ENCODE results near the gene FAM118A. TPM values are rescaled to one million over a fixed set of nuclear protein-coding genes. Genes with fewer than 3 reads are reported as not detected.

FAM118A gene
- total and polyA plus RNA-seq, 2 of the 8 experiments (the other 6 are each of a cell fraction or from before 2014, with no cell fraction given) = 8.5 to 18.6 TPM

- no peak overlapping the region for H3K9ac ChIP-seq (replicated peaks in 1 of 4; ENCODE audit: extremely low read depth in 1 of 4, low read depth in 3 of 4, low read length in 3 of 4)
- H3K27ac ChIP-seq (ENCODE audit: low read depth, low read length) = no peak overlapping the region
- H3K23ac ChIP-seq (ENCODE audit: insufficient read length) = no peak overlapping the region
- H3K4ac ChIP-seq (replicated peaks; ENCODE audit: insufficient read length, low read depth, low read length) = no peak overlapping the region
- H2BK120ac ChIP-seq (replicated peaks; ENCODE audit: low read depth, low read length) = no peak overlapping the region
- no peaks in the 10 kb centered on the region for H3K4me1 ChIP-seq (replicated peaks in 1 of 4; ENCODE audit: control insufficient read depth in 3 of 4, insufficient read depth in 4 of 4, low read length in 3 of 4)
- CTCF ChIA-PET (ENCODE audit: partially characterized antibody) = interaction anchor here (0.6 to 1.6 kb wide), 2 partner anchors 10 to 24 kb away, joined by 3 to 5 read pairs; no protein-coding TSS in a partner anchor
- no peaks in the 10 kb centered on the region for H3K27me3 ChIP-seq (replicated peaks in 1 of 4; ENCODE audit: control insufficient read depth in 3 of 4, extremely low read depth in 1 of 4, insufficient read depth in 3 of 4, low read length in 3 of 4)
- H3K14ac ChIP-seq (ENCODE audit: insufficient read length) = no peak overlapping the region
- no peak overlapping the region for H2AK5ac ChIP-seq (ENCODE audit: low read depth, low read length)
- DNase-seq (ENCODE audit: low read depth in 1 of 2, low spot score in 2 of 2) (no peak), FAIRE-seq (no peak)
- H3K4me2 ChIP-seq (ENCODE audit: insufficient read depth in 1 of 2, low read depth in 2 of 2, low read length in 2 of 2) = no peak overlapping the region
- no peaks in the 10 kb centered on the region for H3K79me2 ChIP-seq (ENCODE audit: control insufficient read depth in 1 of 2, insufficient read depth in 2 of 2, low read length in 2 of 2)
- H4K20me1 ChIP-seq (replicated peaks in 1 of 2; ENCODE audit: control insufficient read depth in 1 of 2, insufficient read depth in 2 of 2, low read length in 2 of 2) = no peaks in the 10 kb centered on the region
- H3K36me3 ChIP-seq (ENCODE audit: control insufficient read depth in 2 of 4, insufficient read depth in 4 of 4, low read length in 3 of 4) = peaks cover 0 to 19% (median 4%) of the 10 kb centered on the region in 4 experiments; a peak in 4 of 8 replicates
- no peak overlapping the region for H3K18ac ChIP-seq (ENCODE audit: extremely low read depth, low read length)
- no peak overlapping the region for H2BK15ac ChIP-seq (ENCODE audit: low read length)
- H2BK12ac ChIP-seq (ENCODE audit: low read depth, low read length) = no peak overlapping the region
- no peaks in the 10 kb centered on the region for H3K79me1 ChIP-seq (ENCODE audit: low read depth, low read length)
- no peak overlapping the region for H2AFZ ChIP-seq (ENCODE audit: low read length)
- no peak overlapping the region for H2BK5ac ChIP-seq (ENCODE audit: low read depth, low read length)
- POLR2A ChIA-PET (ENCODE audit: partially characterized antibody) = no interaction called here
- no peak overlapping the region for H4K91ac ChIP-seq (replicated peaks; ENCODE audit: insufficient read length, low read length)
- no peak overlapping the region for H4K8ac ChIP-seq (ENCODE audit: extremely low read depth, insufficient read depth, low read length)
- WGBS, 2 experiments (ENCODE audit: extremely low coverage in 1 of 2, insufficient coverage in 1 of 2, insufficient read length in 1 of 2, insufficient replicate concordance in 2 of 2, low coverage in 1 of 2, low lambda C conversion rate in 2 of 2, missing lambda C conversion rate in 1 of 2) = 88% methylated on average over 6 of the region's 6 CpGs; no CpG with 5 or more reads in 1 of the 2 experiments
- H2BK20ac ChIP-seq (ENCODE audit: low read length) = no peak overlapping the region
- no peaks in the 10 kb centered on the region for H3K9me3 ChIP-seq (ENCODE audit: insufficient read depth in 2 of 2, low read depth in 1 of 2, low read length in 1 of 2)
- H3K56ac ChIP-seq (replicated peaks; ENCODE audit: insufficient read length, low read depth, low read length) = no peak overlapping the region
- no peaks in the 10 kb centered on the region for H3K23me2 ChIP-seq (ENCODE audit: low read depth, low read length)
- no peak overlapping the region for H3K4me3 ChIP-seq (ENCODE audit: extremely low read depth in 1 of 4, insufficient read depth in 2 of 4, low read depth in 3 of 4, low read length in 4 of 4)
- H4K5ac ChIP-seq (ENCODE audit: insufficient read length, low read depth, low read length) = no peak overlapping the region
- TF ChIP-seq BACH1 (IDR thresholded peaks at IDR 0.05; ENCODE audit: low read length) (no peak), POLR2AphosphoS5 (IDR thresholded peaks at IDR 0.05; ENCODE audit: low read depth, low read length) (no peak), BCL11A (IDR thresholded peaks at IDR 0.05; ENCODE audit: low read depth in 2 of 2, low read length in 2 of 2) (no peak), EZH2 (IDR thresholded peaks at IDR 0.05; ENCODE audit: low read depth, low read length, severe bottlenecking) (no peak), SIN3A (conservative IDR thresholded peaks at IDR 0.05 in 1 of 2, IDR thresholded peaks at IDR 0.05 in 1 of 2; ENCODE audit: low read depth in 1 of 2, low read length in 2 of 2) (no peak), CEBPB (IDR thresholded peaks at IDR 0.05; ENCODE audit: low read depth, low read length) (no peak), HDAC6 (IDR thresholded peaks at IDR 0.05; ENCODE audit: low read depth, low read length) (no peak), ZNF274 (IDR thresholded peaks at IDR 0.05; ENCODE audit: borderline replicate concordance, extremely low read depth, low read length) (no peak), CTBP2 (IDR thresholded peaks at IDR 0.05; ENCODE audit: borderline replicate concordance, insufficient read depth, insufficient read length, low read length) (no peak), TAF1 (IDR thresholded peaks at IDR 0.05; ENCODE audit: low read depth, low read length) (no peak), TCF12 (IDR thresholded peaks at IDR 0.05; ENCODE audit: low read depth, low read length) (no peak), JUND (IDR thresholded peaks at IDR 0.05; ENCODE audit: low read length) (no peak), SIRT6 (IDR thresholded peaks at IDR 0.05; ENCODE audit: low read length) (no peak), FOSL1 (IDR thresholded peaks at IDR 0.05; ENCODE audit: insufficient read depth, low read depth, low read length) (no peak), CHD1 (IDR thresholded peaks at IDR 0.05; ENCODE audit: low read depth, low read length) (no peak)
Observed at GRCh38 chr22:45341498-45341897, 31.8 kb downstream of the FAM118A start.
